SH-SY5Y (cell line): ENCODE data around the gene FSD1.

Source experiments
- GATA2 ChIP-seq: IDR thresholded peaks from 2 replicates; pipeline ENCODE4 v1.6.1; 2011; ENCODE audit warnings: mild to moderate bottlenecking, low read depth, low read length
- GATA3 ChIP-seq: IDR thresholded peaks from 2 replicates; pipeline ENCODE4 v1.6.1; 2011; ENCODE audit warnings: low read depth, mild to moderate bottlenecking, low read length, moderate library complexity

GRCh38 chr19:4284974-4285373 lies 19.4 kb upstream of the FSD1 start:
- no peak for TF ChIP-seq GATA2
- TF ChIP-seq GATA3, result no peak
